Retinal pigment epithelial cell (primary cell): ENCODE results near the gene HOATZ.

Experiments used
- DNase-seq: peaks from one replicate; pipeline ENCODE4 v3.0.0-alpha.2; 2010; ENCODE audit warnings: low read depth
- H3K4me3 ChIP-seq: 2 replicates; pipeline ENCODE4 v1.5.1; 2011; ENCODE audit warnings: mild to moderate bottlenecking, low read length, control low read depth, moderate library complexity
- TF ChIP-seq, protein P1 (sequence below): conservative IDR thresholded peaks from 2 replicates; pipeline ENCODE4 v1.5.1; 2011; ENCODE audit warnings: low read depth, low read length, control low read depth, inconsistent platforms

Gene HOATZ

DNA sequence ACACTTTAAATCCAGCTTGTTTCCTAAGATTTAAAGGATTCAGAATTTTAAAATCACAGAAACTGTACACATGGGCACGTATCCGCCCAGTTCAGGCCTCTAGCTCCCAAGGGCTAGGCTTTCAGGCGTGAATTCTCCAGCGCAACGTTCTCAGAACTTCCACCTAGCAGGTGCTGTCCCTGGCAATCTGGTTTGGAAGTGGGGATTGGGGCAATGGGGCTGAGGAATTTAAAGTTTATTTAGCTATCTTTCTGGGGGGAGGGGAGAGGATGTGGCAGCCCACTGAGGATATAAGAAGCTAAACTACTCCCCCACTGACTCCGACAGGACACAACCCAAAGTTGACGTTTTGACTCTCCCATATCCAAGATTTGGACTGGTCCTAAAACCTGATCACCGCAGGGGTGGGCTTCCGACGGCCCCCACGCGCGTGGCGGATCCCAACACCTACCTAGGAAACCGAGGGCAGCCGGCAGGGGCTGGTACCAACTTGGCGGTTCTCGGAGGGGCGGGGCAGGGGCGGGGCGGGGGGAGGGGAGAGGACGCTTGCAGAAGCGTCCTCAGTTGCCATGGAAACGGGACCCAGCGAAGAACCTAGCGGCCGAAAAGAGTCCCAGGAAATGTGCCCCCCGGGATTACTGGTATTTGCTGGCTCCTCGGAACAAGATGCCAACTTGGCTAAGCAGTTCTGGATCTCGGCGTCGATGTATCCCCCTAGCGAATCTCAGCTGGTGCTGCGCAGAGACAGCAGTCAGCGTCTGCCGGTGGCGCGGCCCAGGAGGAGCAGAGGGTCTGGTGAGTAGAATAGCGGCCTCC is at the start of gene HOATZ:
TSS of gene HOATZ (plus strand) at position 563 of the 816 bp plus-strand sequence. CDS start at position 570, 7 bp downstream.
- H3K4me3 ChIP-seq, result peak within 1 kb of the TSS; percentile 44
- DNase-seq, result no peak
- TF ChIP-seq, protein P1, sequence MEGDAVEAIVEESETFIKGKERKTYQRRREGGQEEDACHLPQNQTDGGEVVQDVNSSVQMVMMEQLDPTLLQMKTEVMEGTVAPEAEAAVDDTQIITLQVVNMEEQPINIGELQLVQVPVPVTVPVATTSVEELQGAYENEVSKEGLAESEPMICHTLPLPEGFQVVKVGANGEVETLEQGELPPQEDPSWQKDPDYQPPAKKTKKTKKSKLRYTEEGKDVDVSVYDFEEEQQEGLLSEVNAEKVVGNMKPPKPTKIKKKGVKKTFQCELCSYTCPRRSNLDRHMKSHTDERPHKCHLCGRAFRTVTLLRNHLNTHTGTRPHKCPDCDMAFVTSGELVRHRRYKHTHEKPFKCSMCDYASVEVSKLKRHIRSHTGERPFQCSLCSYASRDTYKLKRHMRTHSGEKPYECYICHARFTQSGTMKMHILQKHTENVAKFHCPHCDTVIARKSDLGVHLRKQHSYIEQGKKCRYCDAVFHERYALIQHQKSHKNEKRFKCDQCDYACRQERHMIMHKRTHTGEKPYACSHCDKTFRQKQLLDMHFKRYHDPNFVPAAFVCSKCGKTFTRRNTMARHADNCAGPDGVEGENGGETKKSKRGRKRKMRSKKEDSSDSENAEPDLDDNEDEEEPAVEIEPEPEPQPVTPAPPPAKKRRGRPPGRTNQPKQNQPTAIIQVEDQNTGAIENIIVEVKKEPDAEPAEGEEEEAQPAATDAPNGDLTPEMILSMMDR, result peak; percentile 29

DNA sequence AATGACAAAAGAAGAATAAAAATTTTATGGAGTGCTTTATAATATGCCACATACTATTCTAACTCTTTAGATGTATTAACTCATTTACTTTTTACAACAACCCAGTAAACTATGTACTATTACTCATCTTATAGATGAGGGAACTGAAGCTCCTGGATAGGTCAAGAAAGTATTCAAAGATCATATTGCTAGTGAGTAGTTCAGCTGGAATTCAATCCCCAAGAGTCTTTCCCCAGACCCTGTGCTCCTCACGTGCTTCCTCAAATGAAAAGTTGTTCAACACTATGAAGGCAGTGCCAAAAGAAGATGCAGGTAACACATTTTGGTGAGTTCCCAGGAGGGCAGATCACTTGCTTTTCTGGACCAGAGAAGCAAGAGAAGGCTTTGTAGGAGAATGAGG is 49.2 kb upstream of the HOATZ start:
- TF ChIP-seq, protein P1, result no peak
- no peak overlapping the region for H3K4me3 ChIP-seq
- DNase-seq, result no peak

DNA sequence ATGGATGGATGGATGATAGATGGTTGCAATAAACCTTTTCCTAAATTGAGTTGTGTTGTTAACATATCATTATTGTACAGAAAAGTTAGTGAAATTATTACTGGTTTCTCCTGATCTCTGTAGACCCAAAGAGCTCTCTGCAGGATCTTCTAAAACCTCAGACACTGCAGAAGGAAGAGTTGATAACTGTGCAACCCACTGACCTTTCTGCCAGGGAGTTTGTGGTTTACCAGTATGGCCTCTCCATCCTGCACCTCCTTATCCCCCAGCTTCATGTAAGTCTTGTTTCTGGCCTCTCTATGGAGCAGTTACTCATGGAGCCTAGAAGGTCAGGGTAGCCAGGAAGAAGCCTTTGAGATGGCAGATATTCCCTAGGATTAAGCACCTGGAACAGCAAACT is 48.0 kb upstream of the HOATZ start:
- no peak for DNase-seq
- no peak overlapping the region for H3K4me3 ChIP-seq
- TF ChIP-seq, protein P1, result no peak

DNA sequence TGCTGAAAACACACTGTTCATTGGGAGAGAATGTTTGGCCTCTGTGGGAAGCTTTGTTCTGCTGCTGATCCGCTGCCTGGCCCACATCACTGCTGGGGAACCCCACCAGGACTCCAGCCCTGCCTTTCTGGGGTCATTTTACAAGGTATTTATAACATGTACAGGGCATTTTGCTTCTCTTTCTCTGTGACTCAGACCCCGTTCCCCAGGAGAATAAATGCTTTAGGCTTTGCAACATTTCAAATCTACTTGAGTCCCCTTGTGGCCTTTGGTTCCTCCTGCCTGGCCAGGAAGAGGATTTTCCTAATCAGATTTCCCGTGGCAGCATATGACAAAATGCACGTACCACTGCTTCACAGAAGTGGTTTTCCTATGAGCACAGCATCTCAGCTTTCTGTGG is 45.4 kb upstream of the HOATZ start:
- DNase-seq, result peak; percentile 30
- TF ChIP-seq, protein P1, result no peak
- no peak overlapping the region for H3K4me3 ChIP-seq

DNA sequence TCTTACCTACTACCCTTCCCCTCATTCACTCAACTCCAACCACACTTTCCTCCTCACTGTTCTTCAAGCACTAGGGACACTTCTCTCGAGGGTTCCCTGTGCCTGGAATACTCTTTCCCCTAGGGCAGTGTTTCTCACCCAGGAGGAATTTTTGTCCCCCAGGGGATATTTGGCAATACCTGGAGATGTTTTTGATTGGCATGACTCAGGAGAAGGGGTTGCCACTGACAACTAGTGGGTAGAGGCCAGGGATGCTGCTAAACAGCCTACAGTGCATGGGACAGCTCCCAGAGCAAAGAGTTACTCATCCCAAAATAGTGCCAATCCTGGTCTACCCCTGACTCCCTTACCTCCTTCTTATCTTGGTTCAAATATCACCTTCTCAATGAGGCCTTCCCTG is 42.4 kb upstream of the HOATZ start:
- TF ChIP-seq, protein P1, result no peak
- DNase-seq, result no peak
- H3K4me3 ChIP-seq, result no peak overlapping the region

DNA sequence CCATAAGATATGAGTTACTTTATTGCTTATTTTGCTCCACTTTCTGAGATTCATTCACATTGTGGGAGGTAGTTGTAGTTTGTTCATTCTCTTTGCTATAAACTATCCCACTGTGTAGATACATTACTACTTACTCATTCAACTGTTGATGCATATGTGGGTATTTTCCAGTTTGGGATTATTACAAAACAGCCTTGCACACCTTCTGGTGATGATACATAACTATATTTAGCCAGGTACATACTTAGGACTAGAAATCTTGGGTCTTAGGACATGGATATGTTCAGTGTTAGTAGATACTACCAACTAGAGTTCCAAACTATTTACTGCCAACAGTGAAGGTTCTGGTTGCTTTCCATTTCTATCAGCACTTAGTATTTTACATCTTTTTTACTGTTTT is 40.1 kb upstream of the HOATZ start:
- TF ChIP-seq, protein P1, result no peak
- H3K4me3 ChIP-seq, result no peak overlapping the region
- no peak for DNase-seq

DNA sequence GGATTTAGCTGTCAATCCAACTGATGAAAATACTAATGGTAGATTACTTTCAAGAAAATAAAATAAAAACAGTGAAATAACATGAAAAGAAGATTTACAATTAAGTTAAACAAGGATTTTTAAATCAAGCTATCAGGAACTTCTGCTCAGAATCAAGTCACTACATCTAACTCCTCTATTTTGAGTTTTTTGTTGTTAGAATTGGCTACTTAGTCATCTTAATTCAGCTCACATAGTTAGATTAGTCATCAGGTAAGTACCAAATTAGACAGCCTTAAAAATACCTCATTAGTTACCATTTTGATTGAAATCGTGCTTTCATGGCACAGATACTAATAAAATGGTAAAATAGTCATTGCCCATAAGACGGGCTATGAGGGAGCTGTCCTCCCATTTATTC is 38.2 kb upstream of the HOATZ start:
- no peak for DNase-seq
- TF ChIP-seq, protein P1, result no peak
- no peak overlapping the region for H3K4me3 ChIP-seq
